SH-SY5Y (cell line): Measurements from ENCODE around the gene FAM228B.
A peak's percentile ranks its signal among the peaks of the same experiment; 100 is the strongest.

ENCODE experiments used
- GATA2 ChIP-seq: IDR thresholded peaks from 2 replicates; pipeline ENCODE4 v1.6.1; 2011; ENCODE audit warnings: mild to moderate bottlenecking, low read depth, low read length
- GATA3 ChIP-seq: IDR thresholded peaks from 2 replicates; pipeline ENCODE4 v1.6.1; 2011; ENCODE audit warnings: low read depth, mild to moderate bottlenecking, low read length, moderate library complexity

FAM228B gene

DNA sequence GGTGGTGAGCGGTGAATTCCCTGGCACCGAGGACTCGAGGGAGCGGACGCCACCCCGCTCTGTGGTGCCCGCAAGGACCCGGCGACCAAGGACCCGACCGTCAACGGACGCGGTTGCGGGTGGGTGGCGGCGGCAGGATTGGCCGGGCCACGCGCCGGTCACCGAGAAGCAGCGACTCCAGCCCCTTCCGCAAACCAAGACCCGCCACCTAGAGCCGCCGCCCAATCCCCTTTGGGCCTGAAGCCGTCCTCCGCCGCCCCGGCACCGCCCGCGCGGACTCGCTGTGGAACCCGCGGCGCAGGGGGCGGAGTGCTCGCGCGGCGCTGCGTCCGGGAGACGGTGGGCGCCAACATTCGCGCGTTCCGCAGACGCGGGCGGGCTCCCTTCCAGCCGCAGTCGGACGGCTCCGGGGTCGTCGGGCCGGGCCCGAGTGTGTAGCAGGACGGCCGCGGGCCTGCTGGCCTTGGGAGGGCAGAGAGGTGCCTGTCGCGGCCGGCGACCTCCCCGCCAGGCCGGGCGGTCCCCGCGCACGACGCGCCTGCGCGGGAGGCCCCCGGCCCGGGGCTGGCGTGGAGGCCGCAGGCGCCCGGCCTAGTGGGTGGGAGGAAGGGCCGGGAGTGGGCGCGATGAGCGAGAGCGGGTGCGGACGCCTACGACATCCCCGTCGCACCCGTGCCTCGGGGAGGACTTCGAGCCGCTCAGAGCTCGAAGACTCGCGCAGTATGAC, at the start of gene FAM228B, which contains the start of gene PFN4:
TSS of gene FAM228B (plus strand) at position 275 of the 727 bp plus-strand sequence. CDS start 893 bp downstream, outside the sequence.
TSS of gene PFN4 (minus strand) at position 140 of the 727 bp plus-strand sequence. CDS start 799 bp downstream, outside the sequence.
- TF ChIP-seq GATA2: no peak; the same call in 1 of the 2 replicates
- TF ChIP-seq GATA3: no peak

DNA sequence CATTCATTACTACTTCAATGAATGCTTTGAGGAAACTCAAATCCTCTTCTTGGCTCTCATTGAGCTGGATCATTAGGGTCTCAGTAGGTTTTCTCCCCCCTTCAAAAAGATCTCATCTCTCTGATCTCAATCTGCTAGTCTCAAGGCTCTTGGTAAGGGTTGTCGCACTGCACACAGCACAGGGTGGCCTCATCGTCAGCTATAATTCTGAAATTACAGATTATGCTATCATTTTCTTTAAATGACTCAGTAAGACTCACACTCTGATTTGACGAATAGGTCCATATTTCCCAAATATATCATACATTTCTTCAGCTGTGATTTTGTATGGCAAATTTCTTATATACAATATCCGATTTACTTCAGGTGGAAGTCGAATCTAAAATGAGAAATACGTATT, 49.5 kb upstream of the FAM228B start:
- TF ChIP-seq GATA2: no peak
- TF ChIP-seq GATA3: no peak

DNA sequence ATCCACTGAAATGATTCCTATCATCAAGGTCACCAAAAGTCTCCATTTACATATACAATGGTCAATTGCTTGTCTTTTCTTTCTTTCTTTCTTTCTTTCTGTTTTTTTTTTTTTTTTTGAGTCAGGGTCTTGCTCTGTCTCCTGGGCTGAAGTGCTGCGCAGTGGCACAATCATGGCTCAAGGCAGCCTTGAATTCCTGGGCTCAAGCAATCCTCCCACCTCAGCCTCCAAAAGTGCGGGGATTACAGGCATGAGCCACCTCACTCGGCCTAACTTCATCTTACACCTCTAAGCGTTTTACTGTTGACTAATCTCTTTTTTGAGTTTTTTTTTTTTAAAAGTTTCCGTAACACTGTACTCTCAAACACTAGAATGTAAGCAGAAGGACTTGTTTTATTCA, 48.0 kb upstream of the FAM228B start:
- TF ChIP-seq GATA3 (no peak), GATA2 (no peak)

DNA sequence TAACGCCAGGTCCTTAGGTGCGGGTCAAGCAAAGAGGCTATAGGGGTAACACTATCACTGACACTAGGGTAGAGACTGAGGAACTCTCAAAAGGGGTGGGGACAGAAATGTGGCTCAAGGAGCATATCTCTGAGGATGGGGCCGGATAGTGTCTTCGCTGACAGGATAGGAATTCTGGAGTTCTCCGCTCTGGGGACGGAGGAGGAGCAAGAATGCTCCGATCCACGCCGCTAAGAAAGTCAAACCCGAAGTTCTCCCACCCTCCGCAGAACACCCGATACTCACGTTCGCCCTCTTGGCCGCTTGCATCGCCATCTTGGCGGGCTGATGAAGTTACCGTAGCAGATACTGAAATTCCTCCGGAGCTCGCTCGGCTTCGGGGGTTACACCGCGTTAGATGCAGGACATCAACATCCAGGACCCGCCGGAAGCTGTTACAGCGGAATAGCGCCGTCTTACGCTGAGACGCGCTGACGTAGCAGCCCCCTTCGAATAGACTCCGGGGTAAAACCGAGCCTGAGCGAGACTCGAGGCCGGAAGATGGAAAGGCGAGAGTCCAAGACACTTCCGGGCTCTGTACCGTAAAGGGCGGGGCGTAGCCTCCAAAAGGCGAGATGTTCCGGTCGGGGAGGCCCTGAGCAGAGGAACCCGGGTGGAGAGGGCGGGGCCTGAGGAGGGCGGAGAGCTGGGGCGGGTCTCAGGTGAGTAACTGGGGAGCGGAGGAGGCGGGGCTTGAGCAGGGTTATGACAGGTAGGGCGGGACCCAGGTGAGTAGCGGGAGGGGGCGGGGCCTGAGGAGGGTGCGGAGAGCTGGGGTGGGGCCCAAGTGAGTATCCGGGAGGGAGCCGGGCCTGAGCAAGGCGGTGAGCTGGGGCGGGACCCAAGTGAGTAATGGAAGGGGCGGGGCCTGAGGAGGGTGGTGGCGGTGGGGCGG, 47.1 kb upstream of the FAM228B start, which contains the start of gene SF3B6:
TSS of gene SF3B6 (minus strand) at position 412 of the 934 bp plus-strand sequence. CDS start at position 315, 97 bp downstream.
- TF ChIP-seq GATA3 (no peak), GATA2 (peak; percentile 29; the same call in 1 of the 2 replicates)

DNA sequence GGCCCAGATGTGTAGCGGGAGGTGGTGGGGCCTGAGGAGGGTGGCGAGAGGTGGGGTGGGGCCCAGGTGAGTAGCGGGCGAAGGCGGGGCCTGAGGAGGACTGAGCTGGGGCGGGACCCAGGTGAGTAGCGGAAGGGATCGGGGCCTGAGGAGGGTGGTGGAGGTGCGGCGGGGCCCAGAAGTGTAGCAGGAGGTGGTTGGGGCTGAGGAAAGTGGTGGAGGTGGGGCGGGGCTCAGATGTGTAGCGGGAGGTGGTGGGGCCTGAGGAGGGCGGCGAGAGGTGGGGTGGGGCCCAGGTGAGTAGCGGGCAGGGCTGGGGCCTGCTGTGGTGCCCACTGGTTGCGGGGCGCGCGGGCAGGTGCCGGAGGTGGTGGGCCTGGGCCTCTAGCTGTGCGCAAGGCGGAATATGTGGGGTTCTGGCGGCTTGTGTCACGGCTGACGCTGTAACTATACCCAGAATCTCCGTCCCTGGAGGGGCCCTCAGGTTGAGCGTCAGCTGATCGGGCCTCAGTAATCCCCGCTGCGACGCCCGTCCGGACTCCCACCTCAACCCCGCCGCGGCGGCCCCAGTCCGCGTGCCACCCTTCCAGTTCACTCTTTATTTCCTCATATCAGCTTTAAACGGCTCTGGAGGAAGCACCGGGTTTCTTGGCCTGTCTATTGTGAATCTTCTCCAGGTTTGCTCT, 46.3 kb upstream of the FAM228B start:
- TF ChIP-seq GATA3 (no peak), GATA2 (no peak)

DNA sequence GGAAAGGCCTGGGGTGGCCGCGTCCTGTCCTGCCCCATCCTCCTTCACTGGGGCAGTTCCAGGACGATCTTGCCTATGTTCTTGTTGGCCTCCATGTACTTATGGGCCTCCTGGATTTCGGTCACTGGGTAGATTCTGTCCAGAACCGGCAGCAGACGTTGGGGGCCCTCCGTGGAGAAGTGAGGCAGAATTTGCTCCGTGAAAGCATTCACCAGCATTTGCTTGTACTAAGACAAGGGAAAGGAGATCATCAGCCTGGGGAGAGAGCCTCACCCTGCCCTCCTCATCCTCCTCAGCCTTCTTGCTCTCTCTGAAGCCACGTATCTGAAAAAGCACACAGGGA, 45.8 kb upstream of the FAM228B start:
- TF ChIP-seq GATA2 (no peak), GATA3 (no peak)

DNA sequence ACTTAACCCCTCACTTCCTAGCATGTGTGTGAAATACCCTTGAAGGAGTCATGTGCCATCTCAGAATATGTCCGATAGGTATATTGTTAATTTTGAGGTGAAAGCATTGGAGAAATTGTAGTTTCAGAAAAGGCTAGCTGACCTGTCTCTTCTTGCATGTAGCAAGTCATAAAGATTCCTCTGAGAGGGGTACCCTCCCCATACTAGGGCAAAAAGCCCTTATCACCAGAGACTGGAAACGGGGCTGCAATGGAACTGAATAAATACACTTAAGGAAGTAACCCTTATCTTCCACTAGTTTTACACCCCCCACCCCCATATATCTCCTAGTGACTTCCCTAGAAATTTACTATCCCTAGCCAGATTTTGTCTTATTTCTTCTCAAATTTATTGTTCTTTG, 45.4 kb upstream of the FAM228B start:
- TF ChIP-seq GATA3: no peak
- TF ChIP-seq GATA2: no peak

DNA sequence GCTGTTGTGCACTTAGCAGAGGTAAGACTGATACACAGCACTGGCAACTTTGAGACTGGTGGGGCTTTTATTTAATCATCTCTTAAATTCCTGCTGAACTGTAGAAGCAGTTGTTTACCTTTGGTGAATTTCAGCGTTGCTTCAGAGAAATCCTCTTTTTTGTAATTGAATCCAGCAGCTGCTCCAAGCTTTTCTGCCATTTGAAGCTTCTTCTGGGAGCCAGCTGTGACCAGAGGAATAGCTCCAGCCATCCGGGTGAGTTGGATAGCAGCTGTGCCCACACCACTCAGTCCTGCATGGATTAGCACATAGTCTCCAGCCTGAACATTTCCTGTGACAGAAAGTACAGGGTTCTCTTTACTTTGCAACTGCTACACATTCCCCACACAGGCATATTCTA, 42.6 kb upstream of the FAM228B start:
- TF ChIP-seq GATA3 (no peak), GATA2 (no peak)

DNA sequence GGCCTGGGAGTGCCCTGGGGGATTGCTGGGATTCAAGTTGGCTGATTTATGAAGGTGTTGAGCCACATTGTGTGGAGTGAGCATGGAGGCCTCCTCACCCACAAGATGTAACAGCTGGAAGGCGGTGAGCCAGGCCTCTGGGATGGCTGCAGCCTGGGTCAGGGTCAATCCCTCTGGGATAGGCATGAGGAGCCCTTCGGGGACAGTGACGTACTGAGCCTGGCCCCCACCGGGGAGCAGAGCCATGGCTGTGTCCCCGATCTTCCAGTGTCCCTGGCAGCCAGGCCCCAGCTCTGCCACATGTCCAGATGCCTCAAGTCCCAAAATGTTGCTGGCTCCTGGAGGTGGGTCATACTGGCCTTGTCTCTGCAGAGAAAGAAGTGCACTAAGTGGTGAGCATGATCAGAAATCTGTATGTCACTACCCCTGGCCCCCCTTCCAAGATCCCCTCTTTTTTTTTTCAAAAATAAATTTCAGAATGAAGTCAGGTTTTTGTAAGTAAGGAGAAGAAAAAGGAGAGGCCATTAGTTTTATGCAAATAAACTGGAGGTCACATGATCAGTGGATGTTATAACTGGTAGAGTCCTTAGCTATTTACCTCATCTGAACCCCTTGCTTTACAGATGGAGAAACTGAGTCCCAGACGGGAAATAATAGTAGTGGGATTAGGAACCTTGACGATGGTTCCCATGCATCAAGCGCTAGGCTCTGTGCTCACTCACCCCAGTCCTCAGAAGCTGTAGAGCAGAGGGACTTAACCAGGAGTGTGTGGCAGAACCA, 40.3 kb upstream of the FAM228B start:
- no peak for TF ChIP-seq GATA2
- no peak for TF ChIP-seq GATA3

DNA sequence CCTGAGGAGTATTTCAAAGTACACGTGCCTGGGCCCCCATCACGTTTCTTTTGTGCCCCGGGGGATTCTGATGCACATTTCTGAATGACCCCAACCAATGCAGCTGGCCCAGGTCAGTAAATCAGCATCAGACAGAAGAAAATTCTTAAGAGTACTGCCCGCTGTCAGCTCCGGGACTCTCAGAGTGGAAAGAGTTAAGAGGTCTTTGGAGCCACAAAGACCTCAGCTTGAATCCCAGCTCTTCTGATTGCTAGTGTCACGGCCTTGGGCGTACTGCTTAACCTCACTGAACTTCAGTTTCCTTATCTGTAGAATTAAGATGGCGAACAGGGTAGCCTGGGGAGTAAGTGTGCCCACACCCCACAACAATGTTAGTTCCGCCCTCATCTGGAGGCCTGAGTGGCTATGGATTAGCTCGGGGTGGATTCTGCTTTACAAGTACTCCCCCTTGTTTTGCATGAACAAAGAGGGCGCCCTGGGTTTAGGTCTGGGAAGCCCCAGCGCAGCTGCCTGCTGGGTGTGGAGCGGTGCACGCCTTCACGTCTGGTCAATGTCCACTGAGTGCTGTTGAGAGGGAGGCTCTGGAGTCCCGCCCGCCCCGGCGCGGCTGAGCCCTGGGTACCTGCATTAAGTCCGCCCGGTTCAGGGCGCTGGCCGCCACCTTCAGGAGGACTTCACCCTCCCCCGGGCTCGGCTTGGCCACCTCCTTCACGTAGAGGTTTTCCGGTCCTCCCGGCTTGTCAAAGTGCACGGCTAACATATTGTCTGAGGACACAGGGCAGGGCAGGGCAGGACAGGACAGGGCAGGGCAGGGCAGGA, 39.5 kb upstream of the FAM228B start:
- 0 out of 2 replicates have a peak, but pooled peaks have one; percentile 43 for TF ChIP-seq GATA2
- no peak for TF ChIP-seq GATA3

DNA sequence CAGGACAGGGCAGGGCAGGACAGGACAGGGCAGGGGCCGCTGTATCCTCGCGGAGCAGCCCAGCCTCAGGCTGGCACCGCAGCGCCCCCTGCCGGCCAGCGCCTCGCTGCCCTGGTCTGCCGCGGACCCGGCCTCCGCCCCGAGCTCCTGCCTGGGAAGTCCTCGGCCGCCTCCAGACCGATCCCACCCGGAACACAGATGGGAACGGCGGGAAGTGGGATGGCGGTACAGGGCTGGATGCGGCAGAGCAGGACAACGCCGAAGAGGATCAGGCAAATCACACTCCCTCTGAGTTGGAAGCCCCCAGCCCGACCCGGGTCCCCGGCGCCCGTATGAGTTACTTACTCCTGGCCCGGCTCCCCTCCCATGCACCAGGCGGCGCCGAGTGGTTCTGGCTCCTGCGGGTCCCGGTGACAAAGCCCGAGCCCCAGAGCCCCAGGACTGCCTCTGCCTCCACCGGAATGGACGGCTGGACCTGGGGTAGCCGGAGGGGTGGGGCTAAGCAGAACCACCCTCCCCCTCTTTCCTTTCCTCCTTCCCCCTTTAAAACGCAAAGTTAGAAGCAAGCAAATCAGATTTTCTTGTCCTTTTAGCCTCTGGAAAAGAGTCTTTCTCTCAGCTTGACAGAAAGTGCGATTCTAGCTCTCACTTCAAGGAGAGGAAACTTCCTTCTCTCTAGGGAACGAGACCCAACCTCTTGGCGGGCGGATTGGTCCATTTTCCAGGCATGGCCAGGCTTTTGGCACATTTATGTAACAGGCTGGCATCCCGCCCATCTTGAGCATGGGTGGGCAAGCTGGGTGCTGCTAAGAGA, 38.7 kb upstream of the FAM228B start, which contains the start of gene TP53I3:
TSS of gene TP53I3 (minus strand) at position 449 of the 814 bp plus-strand sequence. CDS start 508 bp downstream, outside the sequence.
- no peak for TF ChIP-seq GATA3
- TF ChIP-seq GATA2: peak; percentile 1; the same call in 1 of the 2 replicates

DNA sequence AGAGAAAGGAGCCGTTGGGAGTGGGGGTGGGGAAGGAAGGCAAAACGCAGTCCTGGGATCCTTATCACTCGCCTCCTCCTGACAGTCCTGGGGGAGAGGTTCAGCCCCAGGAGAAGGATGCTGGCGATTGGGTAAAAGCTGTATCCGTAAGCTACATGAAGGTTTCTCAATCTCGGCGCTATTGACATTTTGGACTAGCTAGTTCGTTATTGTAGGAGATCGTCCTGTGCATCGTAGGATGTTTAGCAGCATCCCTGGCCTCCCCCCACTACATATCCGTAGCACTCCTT, 38.1 kb upstream of the FAM228B start:
- TF ChIP-seq GATA2 (no peak), GATA3 (no peak)

DNA sequence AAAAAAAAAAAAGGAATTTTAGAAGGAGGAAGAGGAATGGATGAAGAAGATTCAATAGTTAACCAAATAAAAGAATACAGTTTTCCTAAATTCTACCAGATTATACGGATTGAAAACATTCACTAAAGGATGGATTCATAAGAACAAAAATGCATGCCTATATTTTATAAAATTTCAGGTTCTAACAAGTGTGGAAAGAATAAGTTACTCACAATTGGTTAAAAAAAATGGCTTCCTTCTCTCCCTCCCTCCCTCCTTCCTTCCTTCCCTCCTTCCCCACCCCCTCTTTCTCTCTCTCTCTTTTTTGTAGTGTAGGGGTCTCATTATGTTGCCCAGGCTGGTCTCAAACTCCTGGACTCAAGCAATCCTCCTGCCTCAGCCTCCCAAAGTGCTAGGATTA, 37.0 kb upstream of the FAM228B start:
- no peak for TF ChIP-seq GATA3
- no peak for TF ChIP-seq GATA2
